NCI-H1930 (cell line): Measurements from ENCODE around the gene C19orf44.

Experiments
- DNase-seq, 2 experiments: peaks; one replicate each; lab custom pipeline; 2025; lab: John Stamatoyannopoulos, UW

The C19orf44 gene

GRCh38 chr19:16518061-16518460 lies 21.9 kb downstream of the C19orf44 start:
- no peak for DNase-seq

DNA sequence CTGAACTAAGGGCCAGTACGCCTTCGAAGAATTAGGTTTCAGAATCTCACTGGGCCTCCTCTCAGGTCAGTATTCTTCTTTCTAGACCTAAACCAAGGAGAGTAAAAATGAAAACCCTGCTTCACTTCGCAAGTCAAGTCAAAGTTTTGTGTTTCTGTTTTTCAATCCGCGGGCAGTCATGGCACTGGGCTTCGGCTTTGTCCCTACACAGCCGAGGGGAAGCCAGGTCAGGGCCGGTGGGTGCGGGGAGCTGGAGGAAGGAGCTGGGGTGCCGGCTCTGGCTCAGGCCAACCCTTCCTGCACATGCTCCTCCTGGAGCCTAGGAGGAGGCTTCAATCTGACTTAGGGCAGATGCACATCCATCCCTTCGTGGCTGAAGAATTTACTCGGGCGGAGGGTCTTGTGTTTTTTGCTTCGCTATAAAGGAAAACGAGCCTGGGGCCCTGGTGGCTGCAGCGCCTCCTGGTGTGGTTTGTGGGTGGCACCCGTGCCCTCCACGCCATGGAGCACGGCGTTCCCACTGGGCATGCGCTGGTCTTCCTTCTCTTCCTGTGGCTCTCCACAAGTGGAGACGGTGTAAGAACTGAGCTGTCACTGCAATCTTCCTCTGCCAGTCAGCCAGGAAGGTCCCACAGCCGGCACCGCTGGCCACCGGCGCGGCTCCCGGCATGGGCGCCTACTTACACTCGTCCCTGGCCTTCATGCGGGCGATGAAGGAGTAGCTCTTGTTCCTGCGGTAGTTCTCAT lies 22.5 kb downstream of the C19orf44 start:
- DNase-seq: no peak

DNA sequence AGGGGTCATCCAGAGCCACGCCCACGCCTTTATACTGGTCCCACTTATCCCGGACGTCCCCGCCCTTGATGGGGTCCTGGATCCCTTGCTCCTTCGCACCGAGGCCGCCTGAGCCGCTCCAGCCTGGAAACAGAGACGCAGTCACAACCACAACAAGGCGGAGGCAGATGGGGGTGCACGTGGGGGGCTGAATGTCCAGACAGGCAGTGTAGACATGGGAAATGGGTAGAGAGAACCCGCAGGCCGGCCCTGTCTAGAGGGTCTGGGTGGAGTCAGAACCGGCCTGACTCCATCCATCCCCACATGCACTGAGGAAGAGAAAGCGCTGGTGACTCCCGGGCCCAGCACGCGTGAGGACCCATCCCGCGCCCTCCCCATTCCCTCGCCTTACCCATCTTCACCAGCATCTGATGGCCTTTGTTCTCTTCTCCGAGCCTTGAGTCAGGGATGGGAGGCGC lies 23.1 kb downstream of the C19orf44 start:
- no peak for DNase-seq

- no peak for DNase-seq
These were observed 24.1 kb downstream of the C19orf44 start for GRCh38 chr19:16520074-16520973.

DNA sequence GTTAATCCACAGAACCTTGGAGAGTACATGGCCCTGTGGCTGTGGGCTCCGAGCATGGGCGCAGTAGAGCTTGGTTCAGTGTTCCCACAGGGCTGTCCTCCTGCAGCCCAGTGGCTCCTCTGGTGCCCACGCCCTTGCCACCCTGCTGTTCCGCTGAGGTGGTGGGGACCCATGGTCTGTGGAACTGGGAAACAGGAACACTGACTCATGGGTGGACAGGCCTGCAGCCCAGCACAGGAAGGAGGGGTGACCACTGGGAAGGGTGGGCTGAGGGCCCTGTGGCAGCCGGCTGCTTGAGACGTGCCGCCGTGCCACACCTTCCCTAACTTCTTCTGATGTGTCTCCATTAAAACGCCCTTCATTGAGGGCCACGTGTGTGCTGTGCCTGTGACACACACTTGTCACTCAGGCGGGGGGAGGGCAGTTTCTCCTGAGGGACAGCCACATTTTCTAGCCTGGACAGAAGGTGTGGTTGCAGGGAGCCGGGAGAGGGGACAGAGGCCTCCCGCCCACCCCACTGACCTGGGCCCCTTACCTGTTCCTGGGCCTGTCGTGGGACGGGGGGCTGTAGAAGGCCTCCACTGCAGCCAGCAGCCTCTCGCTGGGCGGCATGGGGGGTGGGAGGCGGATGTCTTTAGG lies 24.9 kb downstream of the C19orf44 start:
- no peak for DNase-seq

GRCh38 chr19:16521715-16522289 lies 25.6 kb downstream of the C19orf44 start:
- DNase-seq: no peak

GRCh38 chr19:16522559-16523377 lies 26.6 kb downstream of the C19orf44 start:
- DNase-seq: no peak

DNA sequence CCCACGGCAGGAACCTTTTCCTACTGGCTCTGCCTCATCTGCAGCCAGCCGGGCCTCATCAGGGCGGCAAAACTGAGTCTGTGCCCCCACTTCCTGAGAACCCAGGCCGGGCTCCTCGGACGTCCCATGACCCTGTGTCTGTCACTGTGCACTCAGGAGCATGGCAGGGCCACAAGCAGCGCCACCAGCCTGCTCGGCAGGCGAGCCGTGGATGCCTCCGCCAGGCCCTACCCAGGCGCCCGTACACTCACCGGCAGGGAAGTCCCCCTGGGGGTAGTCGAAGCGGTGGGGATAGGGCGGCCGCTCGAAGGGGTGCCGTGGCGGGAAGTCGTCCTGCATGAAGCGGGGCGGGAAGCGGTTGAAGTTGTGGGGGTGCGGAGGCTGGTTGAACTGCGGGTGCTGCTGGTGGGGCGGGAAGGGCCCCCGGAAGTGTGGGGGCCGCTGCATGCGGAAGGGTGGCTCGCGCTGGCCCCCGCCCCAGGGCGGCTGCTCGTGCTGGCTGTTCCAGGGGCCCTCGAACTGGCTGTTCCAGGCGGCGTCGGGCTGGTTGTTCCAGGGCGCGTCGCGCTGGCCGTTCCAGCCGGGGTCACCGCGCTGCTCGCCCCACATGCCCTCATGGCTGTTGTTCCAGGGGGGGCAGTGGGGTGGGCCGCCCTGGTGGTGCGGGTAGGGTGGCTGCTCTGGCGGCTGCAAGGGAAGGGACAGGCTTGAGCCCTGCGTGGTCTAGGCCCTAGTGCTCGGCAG lies 29.0 kb downstream of the C19orf44 start:
- DNase-seq: no peak

DNA sequence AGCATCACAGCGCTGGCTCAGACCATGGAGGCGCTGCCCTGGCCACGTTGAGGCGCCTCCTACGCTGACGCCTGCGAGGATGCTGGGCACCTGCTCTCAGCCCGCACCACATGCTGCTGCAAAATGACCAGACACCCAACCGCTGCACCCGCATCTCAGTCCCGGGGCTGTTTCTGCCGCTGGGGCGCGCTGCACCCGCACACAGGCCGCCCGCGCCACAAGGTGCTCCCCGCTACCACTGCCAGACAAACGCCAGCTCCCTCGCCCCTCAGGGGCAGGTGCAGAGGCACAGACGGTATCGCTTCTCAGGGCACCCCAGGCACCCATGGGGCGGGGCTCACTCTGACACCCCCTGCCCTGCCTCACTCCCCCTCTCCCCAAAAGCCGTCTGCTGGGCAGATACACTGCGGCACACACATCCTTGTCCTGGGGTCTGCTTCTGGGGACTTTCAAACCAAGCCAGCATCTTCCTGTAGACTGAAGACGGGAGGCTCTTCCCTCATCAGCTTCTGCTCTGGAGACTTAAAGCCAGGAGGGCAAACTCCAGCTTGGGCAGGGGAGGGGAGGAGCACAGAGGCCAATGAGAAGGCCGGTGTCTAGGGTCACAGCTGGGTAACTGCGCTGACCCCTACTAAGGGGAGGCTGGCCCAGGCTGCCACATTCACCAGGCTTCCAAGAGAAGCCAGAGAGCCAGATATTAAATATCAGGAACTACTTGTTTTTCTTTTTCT lies 29.7 kb downstream of the C19orf44 start:
- DNase-seq: no peak

DNA sequence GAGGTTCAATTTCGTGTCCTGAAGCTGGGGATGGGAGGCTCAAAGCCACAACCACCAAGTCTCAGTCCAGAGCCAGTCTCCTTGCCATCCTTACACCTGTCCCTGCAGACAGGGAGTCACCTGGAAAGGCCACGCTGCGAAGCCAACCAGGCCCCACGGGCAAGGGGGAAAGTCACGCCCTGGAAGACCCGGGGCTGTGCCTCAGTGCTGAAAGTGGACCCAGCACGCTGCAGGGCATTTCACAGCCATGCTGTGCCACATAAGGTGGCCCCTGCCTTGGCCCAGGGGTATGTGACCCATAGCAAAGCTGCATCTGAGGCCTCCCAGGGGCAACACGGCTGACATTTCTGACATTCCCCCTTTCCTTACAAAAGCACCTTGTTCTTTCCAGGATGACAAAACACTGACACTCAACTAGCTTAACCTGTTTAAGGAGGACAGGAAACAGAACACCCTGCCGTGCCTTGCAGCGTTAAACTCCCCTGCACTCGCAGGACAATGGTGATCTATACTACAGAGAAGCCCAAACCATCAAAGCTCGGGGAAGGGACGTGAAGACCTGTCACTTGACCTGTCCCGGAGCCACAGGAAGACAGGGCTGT lies 31.2 kb downstream of the C19orf44 start:
- no peak for DNase-seq

GRCh38 chr19:16527971-16528521 lies 31.9 kb downstream of the C19orf44 start:
- no peak for DNase-seq

GRCh38 chr19:16529466-16530144 lies 33.4 kb downstream of the C19orf44 start:
- no peak for DNase-seq

DNA sequence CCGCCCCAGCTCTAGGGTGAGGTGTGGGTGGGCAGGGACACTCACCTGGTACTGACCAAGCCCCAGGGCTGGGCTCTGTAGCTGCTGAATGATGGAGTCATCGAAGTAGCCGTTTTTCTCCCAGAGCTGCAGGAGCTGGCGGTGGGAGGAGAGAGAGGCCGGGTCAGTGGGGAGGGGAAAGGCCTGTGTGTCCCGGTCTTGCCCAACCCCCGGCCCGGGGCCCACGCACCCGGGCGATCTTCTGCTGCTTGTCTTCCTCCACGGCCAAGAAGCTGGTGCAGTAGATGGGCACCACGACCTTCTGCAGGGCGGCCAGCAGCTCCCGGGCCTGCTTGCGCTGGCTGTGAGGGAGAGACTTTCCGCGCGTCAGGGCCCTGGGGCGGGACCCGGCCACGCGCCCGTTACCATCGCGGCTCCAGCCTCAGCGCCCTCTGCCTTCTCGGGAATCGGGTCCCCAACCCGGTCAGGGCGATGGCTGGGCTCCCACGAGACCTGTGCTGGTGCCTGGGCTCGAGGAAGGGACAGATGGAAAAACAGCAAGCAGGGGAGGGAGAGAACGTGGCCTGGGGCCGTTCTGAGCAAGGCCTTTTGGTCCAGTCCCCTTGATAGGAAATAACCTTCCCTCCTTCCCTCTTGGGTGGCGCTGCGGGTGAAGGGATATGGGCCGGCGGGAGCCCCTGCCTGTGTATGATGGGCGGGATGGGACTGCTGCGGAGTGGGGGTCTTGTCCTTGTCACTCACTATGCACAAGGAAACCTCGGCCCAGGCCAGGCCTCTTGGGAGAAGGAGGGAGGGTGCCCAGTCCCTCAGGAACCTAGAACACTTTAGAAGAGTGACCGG lies 34.6 kb downstream of the C19orf44 start:
- no peak for DNase-seq

GRCh38 chr19:16531380-16531669 lies 35.1 kb downstream of the C19orf44 start:
- no peak for DNase-seq

DNA sequence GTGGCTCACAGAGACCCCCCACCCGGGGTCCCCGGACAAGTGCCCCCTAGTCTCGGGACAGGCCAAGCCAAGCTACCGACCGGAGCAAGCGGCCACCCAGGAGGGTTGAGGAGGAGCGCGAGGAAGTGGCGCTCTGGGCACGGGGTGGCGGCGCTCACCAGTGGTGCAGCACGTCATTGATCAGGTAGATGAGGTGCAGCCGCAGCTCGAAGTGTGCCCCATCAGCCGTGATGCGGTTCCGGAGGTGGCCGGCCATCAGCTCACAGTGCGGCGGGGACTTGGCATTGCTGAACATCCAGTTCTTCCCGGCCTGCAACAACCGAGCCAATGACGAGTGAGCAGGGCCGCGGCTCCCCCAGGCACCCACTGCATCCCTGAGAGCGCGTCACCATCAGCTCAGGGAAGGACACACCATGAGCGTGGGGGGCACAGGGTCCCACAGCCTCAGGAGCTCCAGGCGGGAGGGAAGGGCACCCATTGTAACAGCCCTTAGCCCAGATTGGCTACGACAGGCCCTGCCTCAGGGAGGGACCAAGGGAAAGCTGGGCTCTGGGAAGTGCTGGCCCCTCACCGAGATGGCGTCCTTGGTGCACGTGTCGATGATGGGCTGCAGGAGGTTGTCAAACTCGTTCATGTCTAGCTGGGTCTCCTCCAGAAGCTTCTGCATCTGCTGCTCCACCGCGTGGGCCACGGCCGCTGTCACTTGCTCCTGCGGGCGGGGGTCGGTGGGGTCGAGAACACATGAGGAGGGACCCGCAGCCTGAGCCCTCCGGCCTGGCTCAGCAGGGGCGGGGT lies 36.4 kb downstream of the C19orf44 start:
- DNase-seq: no peak

DNA sequence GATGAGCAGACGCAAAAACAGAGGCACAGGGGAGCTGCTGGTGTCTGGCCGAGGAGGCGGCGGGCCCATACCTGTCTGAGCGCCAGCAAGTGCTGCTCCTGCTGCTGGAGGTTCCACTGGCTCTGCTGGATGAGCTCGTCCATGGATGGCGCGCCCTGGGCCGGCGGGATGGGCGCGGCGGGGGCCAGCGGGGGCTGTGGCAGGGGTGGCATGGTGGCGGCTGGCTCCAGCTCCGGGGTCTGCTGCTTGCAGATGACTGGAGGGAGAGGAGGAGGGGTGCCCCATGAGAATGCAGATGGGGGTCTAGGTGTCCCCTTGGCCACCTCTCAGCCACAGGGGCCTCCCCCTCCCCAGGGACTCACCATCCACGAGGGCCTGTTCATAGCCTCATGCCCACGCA lies 39.2 kb downstream of the C19orf44 start:
- DNase-seq: no peak

DNA sequence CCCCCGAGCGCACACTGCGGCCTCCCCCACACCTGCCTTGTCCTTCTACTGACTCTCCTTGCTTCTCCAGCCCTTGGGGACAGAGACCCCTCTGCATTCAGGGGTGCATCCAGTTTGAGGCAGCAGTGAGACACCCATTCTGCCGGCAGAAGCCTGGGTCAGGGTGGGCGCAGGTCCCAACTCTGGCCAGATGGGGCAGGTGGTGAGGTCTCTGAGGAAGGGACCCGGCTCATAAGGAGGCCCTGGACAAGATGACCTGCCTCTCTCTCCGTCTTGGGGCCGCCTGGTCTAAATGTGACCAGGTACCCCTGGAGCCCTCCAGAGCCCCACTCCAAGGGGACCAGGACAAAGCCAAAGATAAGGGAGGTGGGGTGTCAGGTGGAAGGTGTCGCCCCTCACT lies 39.9 kb downstream of the C19orf44 start:
- no peak for DNase-seq
